Effector CD4-positive, alpha-beta T cell (primary cell): ENCODE data around the gene XYLT2.
"Not testable (repeated sequence)": the region's sequence is repeated elsewhere in the genome, so short reads cannot be mapped to it uniquely, and the experiment has no call there.

Experiments used
- DNase-seq: peaks from one replicate; pipeline ENCODE4 v3.0.0-alpha.2; 2020

Gene XYLT2

GRCh38 chr17:50322271-50322670 lies 23.7 kb upstream of the XYLT2 start:
- no peak for DNase-seq

DNA sequence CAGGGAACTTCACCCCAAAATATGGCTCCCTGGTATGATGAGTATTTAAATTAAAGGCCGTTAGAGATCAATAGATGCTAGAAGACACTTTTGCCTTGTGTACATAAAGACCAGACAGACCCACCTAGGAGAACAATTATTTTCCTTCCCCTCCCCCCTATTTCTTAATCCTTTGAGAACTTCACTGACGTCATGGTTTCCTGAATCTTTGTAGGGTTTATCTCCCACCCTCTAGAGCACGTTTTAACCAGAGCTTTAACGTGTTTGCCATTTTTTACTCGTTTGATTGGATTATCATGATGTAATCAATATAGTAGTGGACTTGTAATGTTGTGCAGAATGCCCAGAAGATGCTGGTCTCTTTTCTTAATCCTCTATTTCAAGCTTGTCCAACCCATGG lies 22.9 kb upstream of the XYLT2 start:
- no peak for DNase-seq

DNA sequence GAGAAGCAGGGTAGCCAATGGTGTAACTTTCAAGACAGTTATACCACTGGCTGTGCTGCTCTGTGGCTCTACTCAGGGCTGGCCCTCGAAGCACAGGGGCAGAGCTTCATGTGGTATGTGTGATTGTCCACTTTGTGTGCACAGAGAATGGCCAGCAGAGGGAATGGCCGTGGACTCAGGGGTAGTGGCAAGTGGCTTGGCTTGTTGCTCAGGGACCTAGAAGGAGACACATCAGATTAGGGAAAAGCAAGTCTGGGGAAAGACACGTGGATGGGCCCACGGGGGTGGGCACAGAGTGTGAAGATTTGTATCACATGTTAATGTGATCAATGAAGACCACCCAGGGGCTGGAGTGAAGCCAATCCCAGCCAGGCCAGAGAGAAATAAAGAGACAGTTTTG lies 20.0 kb upstream of the XYLT2 start:
- no peak for DNase-seq

DNA sequence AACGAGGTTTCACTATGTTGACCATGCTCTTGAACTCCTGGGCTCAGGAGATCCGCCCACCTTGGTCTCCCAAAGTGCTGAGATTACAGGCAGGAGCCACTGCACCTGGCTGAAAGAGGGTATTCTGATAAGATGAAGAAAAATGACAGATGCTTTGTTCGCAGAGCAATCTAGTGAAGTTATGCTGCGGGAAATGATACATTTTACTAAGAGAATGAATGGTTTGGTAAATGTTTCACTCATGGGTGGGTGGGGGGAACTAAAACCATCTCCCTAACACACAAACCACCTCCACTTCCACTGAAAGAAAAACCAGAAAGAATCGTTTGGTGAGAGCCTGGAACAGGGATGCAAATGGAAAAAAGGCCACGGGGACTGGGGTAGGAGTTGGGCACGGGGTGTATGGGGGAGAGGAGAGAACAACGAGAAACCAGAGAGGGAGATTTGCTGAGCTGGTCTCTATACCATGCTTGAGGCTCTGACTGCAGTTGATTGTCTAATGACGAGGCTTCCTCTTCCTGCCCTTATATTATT lies 19.0 kb upstream of the XYLT2 start:
- no peak for DNase-seq

- no peak for DNase-seq
These were observed 17.3 kb upstream of the XYLT2 start for GRCh38 chr17:50328363-50329325.

- no peak for DNase-seq
These were observed 16.2 kb upstream of the XYLT2 start for GRCh38 chr17:50329716-50330115.

GRCh38 chr17:50330151-50330775 lies 15.7 kb upstream of the XYLT2 start:
- DNase-seq = no peak

DNA sequence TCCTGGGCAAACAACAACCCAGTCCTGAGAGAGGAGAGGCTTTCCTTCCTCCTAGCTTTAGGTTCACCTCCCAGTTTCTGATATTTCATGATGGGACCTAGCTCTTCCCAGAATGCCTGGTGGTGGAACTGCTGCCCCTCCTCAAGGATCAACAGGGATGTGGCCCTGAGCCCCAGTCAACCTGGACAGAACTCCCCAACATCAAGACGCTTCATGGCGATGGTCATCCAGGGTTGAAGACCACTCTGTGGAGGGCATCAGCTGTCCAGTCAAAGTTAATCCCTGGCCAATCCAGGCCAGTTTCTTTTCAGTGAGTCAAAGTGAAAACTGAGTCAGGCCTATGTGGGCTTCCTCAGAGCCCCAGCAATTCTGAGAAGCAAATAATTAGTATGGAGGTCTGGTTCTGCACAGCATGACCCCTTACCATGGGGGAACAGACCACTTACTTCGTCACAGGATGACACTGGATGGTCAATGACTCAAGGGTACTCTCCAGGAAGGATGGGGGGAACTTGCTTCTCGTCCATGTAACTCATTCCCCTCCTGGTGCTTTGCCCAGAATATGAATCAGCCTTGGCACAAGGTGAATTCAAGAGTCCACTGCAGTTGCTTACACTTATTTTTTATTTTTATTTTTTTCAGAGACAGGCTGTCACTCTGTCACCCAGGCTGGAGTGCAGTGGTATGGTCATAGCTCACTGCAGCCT lies 14.7 kb upstream of the XYLT2 start:
- DNase-seq = no peak

GRCh38 chr17:50332196-50332595 lies 13.7 kb upstream of the XYLT2 start:
- DNase-seq = no peak

DNA sequence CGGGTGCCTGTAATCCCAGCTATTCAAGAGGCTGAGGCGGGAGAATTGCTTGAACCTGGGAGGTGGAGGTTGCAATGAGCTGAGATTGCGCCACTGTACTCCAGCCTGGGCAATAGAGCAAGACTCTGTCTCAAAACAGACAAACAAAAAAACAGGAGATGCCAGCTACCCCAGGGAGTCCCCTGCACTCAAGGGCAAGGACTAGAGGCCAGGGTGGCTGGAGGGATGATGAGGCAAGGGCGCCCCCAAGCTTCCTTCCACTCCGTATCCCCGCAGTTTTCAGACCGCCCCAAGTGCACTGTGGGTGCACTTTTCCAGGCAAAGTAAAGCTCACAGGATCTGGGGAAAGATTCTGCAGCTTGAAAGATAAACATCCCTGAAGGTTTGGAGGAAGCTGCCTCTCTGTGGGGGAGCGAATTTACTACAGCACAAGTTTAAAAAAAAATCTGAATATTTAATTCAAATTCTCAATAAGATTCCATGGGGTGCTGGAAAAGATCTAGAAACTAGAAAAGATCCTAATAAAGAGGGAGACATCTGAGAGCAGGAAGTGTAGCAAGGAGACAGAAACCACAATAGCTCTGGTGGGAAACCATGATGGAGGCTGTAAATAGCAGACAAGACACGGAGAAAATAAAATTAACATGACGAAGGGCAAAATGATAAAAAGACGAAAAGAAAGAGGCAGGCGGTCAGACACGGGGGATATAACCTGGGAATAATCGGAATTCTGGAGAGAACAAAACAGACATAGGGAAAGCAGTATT lies 12.5 kb upstream of the XYLT2 start:
- DNase-seq = not testable (repeated sequence)

DNA sequence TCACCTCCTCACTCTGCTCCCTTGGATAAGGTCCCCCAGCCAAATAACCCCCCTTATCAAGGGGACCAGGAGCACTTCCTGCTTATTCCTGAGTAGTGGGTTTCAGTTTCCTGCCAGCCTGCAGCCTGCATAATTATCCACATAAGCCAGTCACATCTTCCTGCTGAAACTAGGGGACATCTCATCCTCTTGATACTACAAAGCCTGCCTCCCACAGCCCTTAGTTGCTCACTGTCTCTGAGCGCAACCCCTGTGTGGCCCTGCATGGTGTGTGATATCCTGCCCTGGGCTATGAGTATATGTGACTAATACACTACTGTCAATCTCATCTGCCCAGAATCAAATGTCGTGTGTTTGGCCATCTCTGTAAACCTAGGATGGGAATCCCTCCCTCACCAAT lies 8.0 kb upstream of the XYLT2 start:
- DNase-seq = no peak

- no peak for DNase-seq
These were observed 7.3 kb upstream of the XYLT2 start for GRCh38 chr17:50338645-50339044.

DNA sequence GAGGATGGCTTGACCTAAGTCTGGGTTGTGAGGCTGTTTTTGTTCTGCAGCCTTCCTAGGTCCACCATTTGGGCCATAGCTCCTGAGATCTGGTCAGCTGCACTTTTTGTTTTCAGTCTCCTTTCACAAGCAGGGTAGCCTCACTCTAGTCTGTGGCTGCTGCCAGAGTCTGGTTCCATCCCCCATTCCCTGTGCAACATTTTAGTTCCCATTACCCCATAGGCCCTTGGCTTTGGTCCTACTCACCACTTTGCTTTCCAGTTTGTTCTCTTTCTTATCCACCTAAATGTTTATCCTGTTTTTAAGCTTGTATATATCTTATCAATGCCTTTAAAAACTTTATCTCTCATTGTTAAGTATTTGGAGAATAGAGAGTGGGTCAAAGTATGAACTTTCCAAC lies 6.5 kb upstream of the XYLT2 start:
- no peak for DNase-seq

GRCh38 chr17:50344731-50345365 lies 1.1 kb upstream of the XYLT2 start:
- no peak for DNase-seq

GRCh38 chr17:50346313-50347116 lies 589 bp downstream of the XYLT2 start:
- DNase-seq = no peak

DNA sequence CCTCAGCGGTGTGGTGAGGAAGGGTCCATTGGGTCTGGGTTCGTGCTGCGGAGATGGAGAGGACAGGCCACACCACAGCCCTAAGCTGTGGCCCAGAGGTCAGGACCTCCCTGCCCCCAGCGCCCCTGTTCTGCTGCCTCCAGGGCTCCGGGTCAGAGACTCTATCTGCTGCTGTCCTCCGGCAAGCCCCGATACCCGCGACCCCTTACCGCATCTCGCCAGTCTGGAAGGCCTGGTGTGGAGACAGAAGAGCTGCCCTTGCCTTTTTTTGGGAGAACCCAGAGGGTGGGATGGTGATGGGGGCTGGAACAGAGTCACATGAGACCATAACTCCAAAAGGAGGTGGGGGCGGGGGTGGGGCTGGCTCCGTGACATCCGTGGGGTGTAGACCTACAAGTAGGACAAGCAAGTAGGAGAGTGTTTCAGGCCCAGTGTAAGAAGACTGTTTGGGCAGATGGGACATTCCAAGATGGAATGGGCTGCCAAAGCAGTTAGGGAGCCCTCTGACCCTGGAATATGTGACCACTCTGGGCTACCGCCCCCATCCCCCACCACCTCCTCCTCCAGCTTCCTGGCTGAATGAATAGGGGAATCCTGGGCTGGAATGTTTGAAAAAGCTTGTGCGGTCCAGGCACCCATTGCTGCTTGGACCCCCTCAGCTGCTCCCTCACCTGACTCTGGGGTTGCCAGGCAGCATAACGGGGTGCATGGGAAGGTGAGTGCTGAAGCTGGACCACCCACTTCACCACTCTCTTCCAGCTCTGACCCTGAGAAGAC lies 1.4 kb downstream of the XYLT2 start:
- DNase-seq = no peak

- no peak for DNase-seq
These were observed 2.0 kb downstream of the XYLT2 start for GRCh38 chr17:50347894-50348291.

- DNase-seq = no peak
These were observed 2.8 kb downstream of the XYLT2 start for GRCh38 chr17:50348522-50349242.

DNA sequence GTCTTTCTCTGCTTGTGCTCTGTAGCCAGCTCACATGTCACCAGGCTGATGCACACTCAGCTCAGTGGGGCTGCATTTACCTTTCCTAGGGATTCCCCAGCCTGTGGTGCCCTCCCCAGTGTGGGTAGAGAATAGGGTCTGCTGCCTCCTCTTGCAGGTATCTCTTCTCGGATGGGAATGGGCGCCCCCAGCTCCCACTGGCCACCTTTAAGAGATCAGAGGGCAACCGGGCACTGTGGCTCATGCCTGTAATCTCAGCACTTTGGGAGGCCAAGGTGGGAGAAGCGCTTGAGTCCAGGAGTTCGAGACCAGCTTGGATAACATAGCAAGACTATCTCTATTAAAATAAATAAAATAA lies 3.3 kb downstream of the XYLT2 start:
- DNase-seq = no peak

DNA sequence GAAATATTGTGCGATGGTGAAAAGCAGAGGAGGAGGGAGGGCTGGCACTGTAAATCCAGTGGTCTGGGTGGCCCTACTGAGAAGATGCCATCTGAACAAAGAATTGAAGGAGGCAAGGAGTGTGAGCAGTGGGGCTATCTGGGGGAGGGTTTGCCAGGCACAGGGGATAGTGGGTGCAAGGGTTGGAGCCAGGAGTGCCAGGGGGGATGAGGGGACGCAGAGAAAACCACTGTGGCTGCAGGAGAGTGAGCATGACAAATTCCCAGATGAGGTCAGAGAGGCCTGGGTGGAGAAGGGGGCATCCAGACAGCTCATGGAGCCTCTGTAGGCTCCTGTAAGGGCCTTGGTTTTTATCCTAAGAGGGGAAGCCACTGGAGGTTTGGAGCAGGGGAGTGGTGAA lies 4.8 kb downstream of the XYLT2 start:
- DNase-seq = no peak
